Activated CD4-positive, CD25-positive, alpha-beta regulatory T cell treated with anti-CD3 and anti-CD28 coated beads, Interleukin-2, amount 50 U/mL, for 72 hours (primary cell): ENCODE data around the gene TMIGD1.

Experiments used
- DNase-seq: peaks from one replicate; pipeline ENCODE4 v3.0.0; 2021

The TMIGD1 gene, protein sequence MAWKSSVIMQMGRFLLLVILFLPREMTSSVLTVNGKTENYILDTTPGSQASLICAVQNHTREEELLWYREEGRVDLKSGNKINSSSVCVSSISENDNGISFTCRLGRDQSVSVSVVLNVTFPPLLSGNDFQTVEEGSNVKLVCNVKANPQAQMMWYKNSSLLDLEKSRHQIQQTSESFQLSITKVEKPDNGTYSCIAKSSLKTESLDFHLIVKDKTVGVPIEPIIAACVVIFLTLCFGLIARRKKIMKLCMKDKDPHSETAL

DNA sequence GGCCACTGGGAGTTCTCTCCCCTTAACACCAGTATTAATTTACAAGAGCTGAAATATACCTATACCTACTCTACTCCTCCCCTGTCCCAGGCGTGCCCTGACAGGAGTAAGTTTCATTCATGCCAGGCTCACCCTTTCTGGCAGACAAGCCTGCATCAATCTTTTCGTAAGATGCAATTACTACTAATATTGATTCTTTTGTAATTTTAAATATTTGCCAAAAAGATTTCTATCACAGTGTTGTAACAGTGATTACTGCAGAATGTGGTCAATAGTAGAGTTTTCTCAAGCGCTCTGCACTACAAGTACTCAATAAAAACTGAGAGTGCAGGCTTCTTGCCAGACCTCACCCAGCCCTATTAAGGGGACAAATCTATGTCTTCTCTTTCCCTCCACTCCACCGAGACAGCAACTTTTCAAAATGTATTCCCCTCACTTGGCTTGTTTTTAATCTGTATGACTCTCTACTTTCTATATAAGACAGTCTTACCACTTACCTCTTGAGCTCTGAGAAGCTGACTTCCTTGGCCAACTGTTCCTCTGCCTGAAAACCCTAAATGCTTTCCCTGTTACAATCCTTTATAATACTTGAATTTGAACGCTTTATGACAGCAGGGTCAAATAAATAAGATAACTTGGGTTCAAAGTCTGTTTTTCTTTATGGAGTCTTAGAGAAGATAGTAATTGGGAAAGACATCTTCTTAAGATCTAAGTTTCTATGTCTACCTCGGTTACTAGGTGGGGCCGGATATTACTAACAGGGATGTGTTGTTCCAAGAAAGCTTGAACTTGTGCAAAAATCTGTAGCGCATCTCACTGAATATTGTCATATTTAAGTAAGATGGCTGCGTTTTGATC is at the start of gene TMIGD1:
TSS of gene TMIGD1 (minus strand) at position 555 of the 858 bp plus-strand sequence. CDS start 1,924 bp downstream, outside the sequence.
- no peak for DNase-seq

DNA sequence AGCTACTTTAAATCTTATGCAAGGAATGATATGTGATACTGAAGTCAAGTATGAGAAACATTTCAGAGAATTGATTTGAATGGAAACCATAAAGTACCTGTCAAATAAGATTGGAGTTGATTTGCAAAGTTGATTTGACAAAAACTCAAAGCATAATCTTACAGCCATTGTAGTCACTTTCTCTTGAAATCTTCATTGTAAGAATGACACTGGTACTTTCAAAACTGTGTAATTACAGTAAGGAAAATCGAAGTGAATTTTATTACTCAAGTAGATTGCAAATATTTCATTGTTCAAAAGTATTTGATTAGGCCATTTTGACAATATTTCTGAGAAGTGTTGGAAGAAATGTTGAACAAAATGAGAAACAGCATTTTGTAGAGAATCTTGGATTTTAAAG is 48.5 kb upstream of the TMIGD1 start:
- no peak for DNase-seq

DNA sequence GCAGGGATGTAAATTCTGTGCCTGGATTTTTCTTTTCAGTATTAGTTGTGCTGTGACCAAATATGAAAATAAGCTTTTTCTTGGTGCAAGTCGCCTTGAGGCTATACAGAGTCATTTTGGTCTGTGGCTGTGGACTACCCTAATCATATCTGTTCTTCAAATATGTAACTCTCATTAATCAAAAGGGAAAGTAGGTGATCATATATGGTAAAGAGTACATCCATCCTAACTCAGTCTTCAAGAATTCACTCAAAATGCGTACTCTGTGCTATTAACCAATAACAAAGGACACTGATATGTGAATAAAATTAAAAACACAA is 47.4 kb upstream of the TMIGD1 start:
- DNase-seq, result no peak

DNA sequence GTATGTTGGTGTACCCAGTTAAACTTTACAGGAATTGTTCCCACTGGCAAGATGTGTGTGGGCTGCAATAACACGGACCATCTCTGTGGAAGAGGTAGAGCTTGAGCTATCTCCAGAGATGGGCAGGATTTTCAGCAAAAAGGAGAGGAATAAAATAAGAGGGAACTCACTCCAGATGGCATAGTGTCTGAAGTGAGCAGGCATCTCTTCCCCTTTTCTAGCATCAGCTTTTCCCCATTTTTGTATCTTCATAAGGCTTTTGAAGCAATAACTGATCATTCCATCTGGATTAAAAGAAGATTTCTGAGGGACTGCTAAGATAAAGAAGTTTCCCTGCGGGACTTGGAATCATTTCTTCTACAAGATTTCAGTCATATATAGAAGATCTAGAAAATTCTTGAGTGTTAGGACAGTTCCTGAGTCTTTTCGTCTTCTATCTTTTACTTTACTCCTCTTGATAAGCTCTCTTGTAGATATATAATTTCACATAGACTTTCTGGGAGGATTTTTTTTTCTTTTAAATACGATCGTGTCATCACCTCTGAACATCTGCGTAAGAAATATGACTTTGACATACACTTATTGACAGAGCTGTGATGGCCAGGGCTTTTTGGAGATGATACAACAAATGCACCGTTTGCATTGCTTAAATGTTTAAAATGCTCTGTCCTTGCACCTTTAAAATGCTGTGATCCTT is 46.9 kb upstream of the TMIGD1 start:
- no peak for DNase-seq

DNA sequence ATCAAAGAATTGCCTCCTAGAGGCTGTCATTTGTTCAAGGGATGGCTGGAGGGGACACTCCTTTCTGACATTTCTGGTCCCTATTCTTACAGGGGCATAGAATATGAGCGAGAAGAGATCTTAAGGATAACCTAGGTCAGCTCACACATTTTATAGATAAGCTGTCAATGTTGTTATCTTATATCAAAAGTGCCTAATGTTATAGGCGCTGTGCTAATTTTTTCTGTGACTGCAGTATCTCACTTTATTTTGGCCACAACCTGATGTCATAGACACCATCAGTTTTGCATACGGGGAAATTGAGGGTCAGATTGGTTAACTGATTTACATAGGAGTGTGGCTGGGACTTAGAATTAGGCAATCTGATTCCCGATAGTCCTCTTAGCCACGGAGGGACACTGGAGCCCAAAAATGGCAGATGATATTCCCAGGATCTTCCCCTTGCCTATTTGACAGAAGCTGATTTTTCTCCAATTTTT is 46.1 kb upstream of the TMIGD1 start:
- DNase-seq, result no peak

DNA sequence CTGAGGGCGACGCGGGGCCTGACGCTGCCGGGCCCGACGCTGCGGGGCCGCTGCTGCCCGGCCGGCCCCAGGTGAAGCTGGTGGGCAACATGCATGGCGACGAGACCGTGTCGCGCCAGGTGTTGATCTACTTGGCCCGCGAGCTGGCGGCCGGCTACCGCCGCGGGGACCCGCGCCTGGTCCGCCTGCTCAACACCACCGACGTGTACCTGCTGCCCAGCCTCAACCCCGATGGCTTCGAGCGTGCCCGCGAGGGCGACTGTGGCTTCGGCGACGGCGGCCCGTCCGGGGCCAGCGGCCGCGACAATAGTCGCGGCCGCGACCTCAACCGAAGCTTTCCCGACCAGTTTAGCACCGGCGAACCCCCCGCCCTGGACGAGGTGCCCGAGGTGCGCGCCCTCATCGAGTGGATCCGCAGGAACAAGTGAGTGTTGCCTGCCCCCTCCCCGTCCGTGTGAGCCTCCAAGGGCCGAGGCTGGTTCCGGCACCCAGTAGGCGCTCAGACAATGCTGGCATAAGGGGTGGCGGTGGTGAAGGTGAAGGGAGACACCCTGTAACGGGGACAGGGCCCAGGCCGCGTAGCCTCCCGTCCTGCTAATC is 45.5 kb upstream of the TMIGD1 start:
- peak; percentile 56 for DNase-seq

DNA sequence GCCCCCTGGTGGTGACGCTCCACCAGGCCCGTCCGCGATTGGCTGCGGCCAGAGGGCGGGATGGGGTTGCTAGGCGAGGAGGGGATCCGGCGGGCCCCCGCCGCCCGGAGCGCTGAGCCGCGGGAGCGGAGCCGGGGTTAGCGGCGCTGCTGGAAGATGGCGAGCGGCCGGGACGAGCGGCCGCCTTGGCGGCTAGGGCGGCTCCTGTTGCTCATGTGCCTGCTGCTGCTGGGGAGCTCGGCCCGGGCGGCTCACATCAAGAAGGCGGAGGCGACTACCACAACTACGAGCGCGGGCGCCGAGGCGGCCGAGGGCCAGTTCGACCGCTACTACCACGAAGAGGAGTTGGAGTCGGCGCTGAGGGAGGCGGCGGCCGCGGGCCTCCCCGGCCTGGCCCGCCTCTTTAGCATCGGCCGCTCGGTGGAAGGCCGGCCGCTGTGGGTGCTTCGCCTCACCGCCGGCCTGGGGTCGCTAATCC is 45.0 kb upstream of the TMIGD1 start, which contains the start of gene CPD:
TSS of gene CPD (plus strand) at position 103 of the 478 bp plus-strand sequence. CDS start at position 157, 54 bp downstream.
- DNase-seq, result peak; percentile 97

DNA sequence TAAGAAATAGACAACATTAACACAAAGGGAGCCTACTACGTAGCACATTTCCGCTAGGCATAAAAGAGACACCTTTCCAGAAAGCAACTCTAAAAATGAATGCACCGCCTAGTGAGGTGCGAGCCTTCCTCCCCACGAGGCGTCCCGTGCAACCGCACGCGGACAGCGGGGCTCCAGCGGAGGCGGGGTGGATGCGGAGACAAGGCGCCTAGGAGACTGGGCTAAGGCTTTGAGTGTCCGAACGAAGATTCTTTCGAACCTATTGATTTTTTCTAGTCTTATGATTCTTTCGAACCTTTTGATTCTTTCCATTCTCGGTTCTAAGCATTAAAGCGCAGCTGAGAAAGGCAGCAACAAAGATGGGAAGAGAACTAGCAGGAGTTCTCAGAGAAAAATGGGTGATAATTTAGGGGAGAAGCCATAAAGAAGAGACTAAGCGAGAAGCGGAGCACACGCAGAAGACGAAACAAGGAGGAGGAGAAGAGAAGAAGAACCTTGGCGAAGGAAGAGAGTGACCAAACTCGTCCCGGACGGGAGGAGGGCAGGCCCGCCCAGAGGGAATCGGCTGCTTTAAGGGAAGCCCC is 44.5 kb upstream of the TMIGD1 start:
- peak; percentile 52 for DNase-seq

DNA sequence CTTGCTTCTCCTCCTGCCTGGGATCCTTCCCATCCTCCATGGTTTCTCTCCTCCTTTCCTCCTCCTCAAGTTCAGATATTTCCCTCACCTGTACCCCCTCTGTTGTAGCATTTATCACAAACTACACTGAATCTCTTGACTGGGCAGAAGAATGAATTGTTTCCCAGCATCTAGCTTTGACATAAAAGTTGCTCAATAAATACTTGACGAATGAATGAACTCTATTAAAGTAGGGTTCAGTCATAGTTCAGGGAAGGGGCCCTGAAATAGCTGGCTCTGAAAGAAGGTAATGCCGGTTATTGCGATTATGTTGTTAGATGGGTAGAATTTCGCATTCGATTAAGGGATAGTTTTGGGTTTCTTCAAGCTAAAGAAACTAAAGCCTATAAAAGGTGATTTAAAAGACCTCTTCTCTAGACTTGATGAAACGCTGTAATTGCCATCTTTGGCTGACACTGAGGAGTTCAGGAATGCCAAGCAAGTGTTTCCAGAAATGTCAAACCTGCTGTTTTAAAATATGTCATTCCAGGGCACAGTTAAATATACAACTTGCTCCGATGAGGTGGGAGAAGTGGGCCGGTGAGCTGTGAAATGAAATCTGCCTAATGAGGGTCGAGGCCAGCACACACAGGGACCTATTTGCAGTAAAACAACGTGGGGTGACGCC is 43.9 kb upstream of the TMIGD1 start:
- no peak for DNase-seq

DNA sequence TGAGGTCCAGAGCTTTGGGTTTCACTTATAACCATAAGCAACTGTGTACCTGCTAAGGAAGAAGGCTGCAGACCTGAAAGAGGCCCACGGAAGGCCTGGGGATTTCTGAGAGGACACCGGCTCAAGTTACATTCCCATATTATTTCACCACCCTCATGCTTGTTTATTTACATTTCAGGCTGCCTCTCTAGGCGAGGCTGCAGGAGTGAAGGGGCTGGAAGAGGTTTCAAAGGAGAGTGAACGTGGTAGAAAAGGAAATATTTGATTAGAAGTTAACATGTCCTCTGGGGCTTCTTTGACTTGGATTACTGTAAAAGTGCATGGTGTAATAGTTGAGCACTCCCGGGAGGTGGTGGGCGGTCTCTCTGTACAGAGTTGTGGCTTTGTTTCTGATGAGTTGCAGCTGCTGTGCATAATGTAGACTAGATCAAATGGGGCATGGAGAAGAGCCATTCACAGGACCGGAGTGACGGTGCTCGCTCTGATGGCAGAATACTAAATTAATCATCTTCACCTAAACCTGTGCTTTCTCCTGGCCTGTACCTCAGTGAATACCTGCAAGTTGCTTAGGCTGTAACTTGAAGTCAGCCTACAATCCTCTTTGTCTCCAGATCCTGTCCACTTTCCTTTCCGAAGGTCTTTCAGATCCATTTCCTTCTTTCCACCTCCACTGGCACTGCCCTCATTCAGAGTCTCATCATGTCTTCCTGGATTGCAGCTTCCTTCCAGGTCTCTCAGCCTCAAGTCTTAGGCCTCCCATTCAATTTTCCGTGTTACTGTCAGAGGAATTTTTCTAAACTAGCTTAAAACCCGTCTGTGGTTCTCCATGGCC is 43.0 kb upstream of the TMIGD1 start:
- DNase-seq, result no peak

DNA sequence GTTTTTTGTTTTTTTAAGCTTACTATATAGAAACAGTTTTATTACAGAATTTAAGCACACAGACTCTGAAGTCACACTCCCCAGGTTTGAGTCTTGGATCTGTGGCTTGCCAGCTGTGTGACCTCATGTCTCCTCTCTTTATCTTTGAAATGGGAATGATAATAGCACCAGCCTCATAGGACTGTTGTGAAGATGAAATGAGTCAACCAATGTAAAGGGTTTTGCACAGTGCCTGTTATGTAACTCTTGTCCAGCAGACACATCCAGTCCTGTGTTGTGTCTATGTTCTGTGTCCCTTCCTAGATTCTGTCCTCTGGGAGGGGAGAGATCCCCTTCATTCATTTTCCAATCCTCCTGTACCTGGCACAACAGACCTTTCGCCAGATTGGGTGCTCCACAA is 41.8 kb upstream of the TMIGD1 start:
- DNase-seq, result no peak

DNA sequence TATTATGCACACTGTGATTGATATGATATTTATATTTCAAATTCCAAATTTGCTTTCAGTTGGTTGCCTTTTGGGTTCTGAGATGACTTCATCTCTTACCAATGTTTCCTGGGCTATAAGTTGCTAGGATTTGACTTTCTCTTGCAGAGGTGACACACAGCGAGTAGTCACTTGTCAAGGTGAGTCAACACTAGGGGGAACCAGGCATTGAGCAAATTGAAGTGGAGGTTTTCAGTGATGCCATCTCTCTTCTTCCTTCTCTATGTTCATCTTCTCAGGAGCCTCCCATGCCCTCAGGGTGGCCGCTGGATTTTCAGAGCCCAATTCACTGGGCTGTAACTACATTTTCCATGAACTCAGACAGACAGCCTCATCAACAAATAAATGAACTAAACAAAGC is 38.9 kb upstream of the TMIGD1 start:
- DNase-seq, result no peak

DNA sequence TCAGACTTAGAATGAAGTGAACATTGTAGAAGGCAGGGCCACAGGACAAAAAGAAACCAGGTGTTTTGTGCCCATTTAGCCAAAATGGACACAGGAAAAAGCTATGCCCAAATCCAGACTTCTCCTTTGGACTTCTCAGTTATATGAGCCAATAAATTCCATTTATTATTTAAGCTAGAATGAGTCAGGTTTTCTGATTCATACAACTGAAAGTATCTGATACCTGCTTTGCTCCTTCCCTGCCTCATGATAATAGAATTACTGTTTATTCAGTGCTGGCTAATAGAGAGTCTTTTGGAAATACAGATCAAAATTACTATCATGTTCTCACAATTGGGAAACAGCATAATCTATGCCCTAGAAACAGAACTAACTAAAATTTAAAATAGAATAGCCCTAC is 36.1 kb upstream of the TMIGD1 start:
- no peak for DNase-seq

DNA sequence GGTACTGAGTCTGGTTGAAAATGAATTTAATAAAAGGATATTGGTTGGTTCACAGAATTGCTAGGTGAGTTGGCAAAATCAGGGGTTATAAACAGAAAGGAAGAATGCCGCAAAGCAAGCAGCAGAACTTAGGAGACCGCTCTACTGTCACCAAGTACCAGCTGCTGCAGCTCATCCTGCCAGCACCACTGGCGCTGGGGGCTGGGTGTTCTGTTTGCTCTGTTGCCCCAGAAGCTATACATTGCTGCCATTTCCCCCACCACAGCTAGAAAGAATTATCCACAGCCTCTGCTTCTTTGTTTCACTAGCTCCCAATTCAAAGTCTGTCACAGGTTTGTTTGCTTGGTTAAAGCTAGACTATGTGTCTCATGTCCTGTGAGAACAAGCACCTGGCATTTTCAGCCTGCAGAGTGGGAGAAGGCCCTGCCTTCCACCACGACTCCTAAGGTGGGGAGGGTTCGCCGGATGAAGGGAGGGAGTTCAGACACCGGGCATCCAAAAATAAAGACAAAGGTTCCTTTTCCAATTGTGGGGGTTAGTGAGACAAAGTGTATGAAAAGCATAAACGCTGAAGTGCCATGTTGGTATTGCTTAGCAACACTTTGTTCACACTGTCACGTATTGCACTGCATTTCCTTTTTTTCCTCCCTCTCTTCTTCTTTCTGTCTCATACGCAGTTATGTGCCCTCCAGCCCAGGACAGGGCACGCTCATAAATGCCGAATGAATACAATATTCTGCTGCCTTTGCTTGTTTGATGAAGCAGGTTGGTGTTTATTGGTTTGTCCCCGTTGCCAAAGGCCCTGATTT is 35.3 kb upstream of the TMIGD1 start:
- DNase-seq, result no peak

DNA sequence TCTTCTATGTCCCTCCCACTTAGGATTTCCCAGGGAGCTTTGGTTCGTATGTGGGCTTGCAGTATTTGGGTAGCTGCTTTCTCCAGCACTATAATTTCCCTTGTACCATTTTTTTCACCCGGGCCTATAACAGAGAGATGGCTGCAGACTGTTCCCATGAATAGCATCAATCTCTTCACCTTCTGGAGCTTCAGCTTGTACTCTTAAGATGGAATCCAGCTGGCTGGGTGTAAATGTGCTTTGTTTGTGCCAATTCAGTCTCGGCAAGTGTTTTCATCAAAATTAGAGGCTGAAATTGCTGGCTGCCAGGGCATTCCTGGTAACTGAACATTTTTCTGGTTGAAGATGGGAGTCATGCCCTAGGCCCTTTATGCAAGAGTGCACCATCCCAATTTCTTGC is 32.7 kb upstream of the TMIGD1 start:
- DNase-seq, result no peak

DNA sequence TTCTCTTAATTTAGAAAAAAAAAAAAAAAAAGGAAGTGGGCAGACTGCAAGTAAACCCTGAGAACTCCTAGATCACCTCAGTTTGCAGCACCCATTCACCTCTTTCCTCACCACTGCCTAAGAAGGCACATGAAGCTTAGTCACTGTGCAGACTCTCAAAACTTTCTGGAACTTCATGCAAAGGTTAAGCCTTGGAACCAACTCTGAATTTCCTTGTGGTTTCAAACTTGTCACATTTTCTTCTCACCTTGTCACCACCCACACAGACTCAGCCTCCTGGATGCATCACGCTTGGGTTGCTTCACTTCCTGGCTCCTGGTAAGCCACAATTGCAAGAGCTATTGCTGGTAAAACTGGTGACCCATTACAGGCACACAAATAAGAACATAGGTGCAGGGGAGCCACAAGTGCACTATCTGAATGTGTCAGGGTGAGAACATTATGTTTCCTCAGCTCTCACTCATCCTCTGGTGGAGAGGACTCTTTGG is 29.9 kb upstream of the TMIGD1 start:
- peak; percentile 62 for DNase-seq

DNA sequence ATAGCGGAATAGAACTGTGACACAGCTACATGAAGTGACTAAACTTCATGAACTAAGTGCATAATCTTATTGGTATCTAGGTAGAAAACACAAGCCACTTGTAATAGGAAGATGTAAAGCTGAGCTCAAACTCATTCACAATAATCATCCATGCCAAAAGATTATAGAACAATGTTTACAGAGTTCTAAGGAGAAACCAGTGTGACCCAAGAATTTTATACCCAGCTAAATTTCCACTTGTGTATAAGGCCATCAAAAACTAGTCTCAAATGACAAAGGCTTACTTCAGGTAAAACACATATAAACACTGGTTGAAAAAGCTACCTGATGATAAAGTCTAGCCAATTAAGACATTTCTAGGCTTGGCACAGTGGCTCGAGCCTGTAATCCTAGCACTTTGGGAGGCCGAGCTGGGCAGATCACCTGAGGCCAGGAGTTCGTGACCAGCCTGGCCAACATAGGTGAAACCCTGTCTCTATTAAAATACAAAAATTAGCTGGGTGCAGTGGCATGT is 28.0 kb upstream of the TMIGD1 start:
- DNase-seq, result no peak

DNA sequence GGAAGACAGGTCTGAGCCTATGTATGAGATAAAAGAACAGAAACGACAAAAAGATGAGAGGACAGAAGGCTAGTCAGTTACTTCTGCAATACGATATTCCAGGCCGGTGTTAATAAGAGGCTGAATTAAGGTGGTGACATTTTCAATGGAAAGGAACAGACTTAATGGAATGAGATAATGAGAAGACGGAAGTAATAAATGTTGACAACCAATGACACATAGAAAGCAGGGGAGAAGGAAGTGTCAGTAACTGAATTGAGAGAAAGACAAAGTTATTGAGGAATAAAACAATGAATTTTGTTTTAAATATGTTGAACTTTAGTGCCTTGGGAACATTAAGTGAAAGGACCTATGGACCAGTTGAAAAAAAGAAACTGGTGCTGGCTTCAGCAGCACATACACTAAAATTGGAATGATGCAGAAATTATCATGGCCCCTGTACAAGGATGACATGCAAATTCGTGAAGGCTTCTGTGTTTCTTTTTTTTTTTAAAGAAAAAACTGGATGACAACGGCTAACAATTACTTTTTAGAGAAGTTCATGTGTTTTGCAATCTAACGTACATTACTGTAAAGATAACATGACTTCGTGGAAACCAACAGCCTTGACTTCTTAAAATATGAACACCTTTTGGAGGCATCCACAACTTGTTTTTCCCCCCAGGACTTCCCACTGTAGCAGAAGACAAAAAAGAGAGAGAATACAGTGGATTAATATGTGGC is 26.4 kb upstream of the TMIGD1 start:
- no peak for DNase-seq
